ENCODE data around the gene POP4. TPM values are rescaled to one million over a fixed set of nuclear protein-coding genes. Genes with fewer than 3 reads are reported as not detected.

POP4 gene
- total RNA-seq, 1 donor from 2014 or later = 63.9 TPM

DNA sequence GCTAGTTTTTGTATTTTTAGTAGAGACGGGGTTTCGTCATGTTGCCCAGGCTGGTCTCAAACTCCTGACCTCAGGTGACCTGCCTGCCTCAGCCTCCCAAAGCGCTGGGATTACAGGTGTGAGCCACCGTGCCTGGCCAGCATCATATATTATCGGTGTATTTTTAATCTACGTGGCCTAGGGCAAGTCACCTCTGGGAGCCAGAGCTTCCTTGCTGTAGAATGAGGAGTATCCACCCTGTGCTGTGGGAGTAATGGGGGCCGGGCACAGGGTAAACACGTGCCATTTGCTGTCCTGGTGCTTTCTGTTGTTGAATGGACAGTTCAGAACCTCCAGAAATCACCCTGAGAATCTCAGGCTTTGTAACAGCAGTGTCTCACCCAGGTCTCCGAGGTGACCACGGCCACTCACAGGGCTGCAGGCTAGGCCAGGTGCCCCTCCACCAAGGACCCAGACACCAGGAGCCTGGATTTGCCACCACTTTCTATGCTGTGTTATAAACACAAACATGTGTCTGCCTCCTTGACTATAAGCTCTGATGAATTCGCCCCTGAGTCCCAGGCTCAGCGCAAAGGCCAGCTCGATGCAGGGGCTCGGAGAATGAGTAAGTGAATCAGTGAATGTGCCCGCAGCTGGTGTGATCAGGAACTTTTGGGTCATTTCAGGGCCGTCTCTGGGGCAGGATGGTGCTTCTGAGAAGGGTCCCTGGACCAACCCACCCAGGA, 22.7 kb downstream of the POP4 start:
- no peak for DNase-seq (ENCODE audit: low read depth, low spot score)
- Mint-ChIP-seq H3K9me3 (no peaks in the 10 kb centered on the region), H3K36me3 (ENCODE audit: low read depth) (no peaks in the 10 kb centered on the region), H3K27me3 (ENCODE audit: low read depth) (no peaks in the 10 kb centered on the region), H3K4me3 (no peak overlapping the region), H3K27ac (ENCODE audit: unreplicated experiment) (no peak overlapping the region), H3K4me1 (peaks cover 10% of the 10 kb centered on the region)
- TF ChIP-seq, protein P1, sequence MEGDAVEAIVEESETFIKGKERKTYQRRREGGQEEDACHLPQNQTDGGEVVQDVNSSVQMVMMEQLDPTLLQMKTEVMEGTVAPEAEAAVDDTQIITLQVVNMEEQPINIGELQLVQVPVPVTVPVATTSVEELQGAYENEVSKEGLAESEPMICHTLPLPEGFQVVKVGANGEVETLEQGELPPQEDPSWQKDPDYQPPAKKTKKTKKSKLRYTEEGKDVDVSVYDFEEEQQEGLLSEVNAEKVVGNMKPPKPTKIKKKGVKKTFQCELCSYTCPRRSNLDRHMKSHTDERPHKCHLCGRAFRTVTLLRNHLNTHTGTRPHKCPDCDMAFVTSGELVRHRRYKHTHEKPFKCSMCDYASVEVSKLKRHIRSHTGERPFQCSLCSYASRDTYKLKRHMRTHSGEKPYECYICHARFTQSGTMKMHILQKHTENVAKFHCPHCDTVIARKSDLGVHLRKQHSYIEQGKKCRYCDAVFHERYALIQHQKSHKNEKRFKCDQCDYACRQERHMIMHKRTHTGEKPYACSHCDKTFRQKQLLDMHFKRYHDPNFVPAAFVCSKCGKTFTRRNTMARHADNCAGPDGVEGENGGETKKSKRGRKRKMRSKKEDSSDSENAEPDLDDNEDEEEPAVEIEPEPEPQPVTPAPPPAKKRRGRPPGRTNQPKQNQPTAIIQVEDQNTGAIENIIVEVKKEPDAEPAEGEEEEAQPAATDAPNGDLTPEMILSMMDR (conservative IDR thresholded peaks at IDR 0.05) = no peak

DNA sequence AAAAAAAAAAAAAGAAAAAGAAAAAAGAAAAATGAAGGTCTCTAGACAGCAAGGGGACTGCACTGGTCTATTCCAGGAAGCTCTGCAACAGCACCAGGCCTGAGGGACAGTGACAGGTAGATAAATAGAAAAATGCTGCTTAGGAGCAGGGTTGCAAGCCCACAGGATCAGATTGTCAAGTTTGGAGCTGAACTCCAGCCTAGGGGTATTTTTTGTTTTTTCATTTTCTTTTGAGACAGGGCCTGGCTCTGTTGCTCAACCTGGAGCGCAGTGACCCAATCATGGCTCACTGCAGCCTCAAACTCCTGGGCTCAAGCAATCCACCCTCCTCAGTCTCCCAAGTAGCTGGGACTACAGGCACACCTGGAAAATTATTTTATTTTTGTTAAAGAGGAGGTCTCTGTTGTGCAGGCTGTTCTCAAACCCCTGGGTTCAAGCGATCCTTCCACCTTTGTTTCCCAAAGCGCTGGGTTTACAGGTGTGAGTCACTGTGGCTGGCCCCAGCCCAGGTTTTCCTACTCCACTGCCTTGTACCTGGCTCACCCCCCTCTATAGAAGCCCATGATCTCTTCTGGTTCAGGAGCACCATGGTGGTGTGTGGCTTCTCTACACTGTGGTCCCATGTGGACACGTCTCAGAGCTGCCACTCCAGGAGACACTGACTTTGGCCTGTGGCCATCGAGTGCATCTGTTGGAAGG, 23.9 kb downstream of the POP4 start:
- H3K27me3 Mint-ChIP-seq (ENCODE audit: low read depth) = no peaks in the 10 kb centered on the region
- H3K36me3 Mint-ChIP-seq (ENCODE audit: low read depth) = no peaks in the 10 kb centered on the region
- H3K27ac Mint-ChIP-seq (ENCODE audit: unreplicated experiment) = no peak overlapping the region
- DNase-seq (ENCODE audit: low read depth, low spot score) = no peak
- no peak overlapping the region for H3K4me3 Mint-ChIP-seq
- H3K9me3 Mint-ChIP-seq = no peaks in the 10 kb centered on the region
- TF ChIP-seq, protein P1 (conservative IDR thresholded peaks at IDR 0.05) = no peak
- peaks cover 9% of the 10 kb centered on the region for H3K4me1 Mint-ChIP-seq

DNA sequence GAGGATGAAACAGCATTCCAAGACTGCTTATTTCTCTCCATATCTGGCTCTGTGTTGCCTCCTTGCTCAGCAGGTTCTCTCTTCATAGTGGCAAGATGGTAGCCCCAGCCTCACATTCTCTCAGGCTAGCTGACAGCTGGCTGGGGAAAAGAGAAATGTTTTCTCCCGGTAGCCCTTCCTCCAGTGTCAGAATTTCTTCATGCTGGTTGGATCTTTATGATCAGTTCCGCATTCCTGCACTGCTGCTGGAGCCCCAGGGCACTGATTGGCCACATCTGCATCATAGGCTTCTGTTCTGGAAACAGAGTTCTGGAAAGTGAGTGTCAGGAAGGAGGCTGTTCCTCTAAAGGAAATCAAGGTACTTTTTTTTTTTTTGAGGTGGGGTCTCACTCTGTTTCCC, 24.6 kb downstream of the POP4 start:
- H3K27ac Mint-ChIP-seq (ENCODE audit: unreplicated experiment) = peak overlapping the region; percentile 62
- no peak for DNase-seq (ENCODE audit: low read depth, low spot score)
- no peaks in the 10 kb centered on the region for H3K9me3 Mint-ChIP-seq
- no peaks in the 10 kb centered on the region for H3K36me3 Mint-ChIP-seq (ENCODE audit: low read depth)
- no peak overlapping the region for H3K4me3 Mint-ChIP-seq
- no peaks in the 10 kb centered on the region for H3K27me3 Mint-ChIP-seq (ENCODE audit: low read depth)
- TF ChIP-seq, protein P1 (conservative IDR thresholded peaks at IDR 0.05) = no peak
- peaks cover 3% of the 10 kb centered on the region for H3K4me1 Mint-ChIP-seq

DNA sequence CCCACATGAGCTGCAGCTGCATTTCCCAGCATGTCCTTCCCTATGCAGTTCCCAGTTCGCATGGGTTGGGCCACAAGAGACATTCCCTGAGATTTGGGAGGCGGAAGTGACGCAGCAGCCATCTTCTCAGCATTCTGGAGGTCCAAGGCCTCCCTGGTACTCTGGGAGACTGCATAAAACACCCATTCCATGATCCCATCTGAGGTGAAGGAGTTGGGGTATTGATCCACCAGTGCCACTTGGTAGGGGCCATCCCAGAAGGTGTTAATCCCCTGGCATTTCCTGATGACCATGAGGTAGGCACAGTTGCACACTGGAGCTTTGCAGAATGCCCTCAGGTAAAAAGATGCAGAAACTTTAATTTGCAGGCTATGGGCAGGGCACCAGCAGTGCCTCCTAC, 25.4 kb downstream of the POP4 start:
- no peak for DNase-seq (ENCODE audit: low read depth, low spot score)
- Mint-ChIP-seq H3K4me3 (no peak overlapping the region), H3K27ac (ENCODE audit: unreplicated experiment) (no peak overlapping the region), H3K4me1 (peaks cover 3% of the 10 kb centered on the region), H3K9me3 (no peaks in the 10 kb centered on the region), H3K27me3 (ENCODE audit: low read depth) (no peaks in the 10 kb centered on the region), H3K36me3 (ENCODE audit: low read depth) (no peaks in the 10 kb centered on the region)
- TF ChIP-seq, protein P1 (conservative IDR thresholded peaks at IDR 0.05) = no peak

DNA sequence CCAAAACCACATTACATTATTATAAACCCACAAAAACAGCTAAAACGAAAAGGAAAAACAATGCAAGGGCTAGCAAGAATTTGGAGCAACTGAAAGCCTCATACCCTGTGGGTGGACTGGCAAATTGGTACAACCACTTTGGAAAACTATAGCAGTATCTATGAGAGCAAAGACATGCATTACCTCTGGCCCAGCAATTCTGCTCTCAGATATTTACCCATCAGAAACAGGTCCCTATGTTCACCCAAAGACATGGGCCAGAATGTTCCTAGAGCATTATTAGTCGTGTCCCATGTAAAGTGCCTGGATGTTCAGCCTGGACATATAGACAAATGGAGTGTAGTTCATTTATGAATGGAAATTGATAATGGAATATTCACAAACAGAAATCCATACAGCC, 27.9 kb downstream of the POP4 start:
- Mint-ChIP-seq H3K9me3 (no peaks in the 10 kb centered on the region), H3K36me3 (ENCODE audit: low read depth) (no peaks in the 10 kb centered on the region), H3K27ac (ENCODE audit: unreplicated experiment) (no peak overlapping the region), H3K4me1 (peaks cover 3% of the 10 kb centered on the region), H3K27me3 (ENCODE audit: low read depth) (no peaks in the 10 kb centered on the region), H3K4me3 (no peak overlapping the region)
- TF ChIP-seq, protein P1 (conservative IDR thresholded peaks at IDR 0.05) = no peak
- no peak for DNase-seq (ENCODE audit: low read depth, low spot score)
